ENCODE measurements around the gene DHCR24. TPM values are rescaled to one million over a fixed set of nuclear protein-coding genes. Genes with fewer than 3 reads are reported as not detected.

The DHCR24 gene
- total and polyA plus RNA-seq, 2 of the 13 experiments (the other 11 are each of a cell fraction or from before 2014, with no cell fraction given), result 374 to 448 TPM

DNA sequence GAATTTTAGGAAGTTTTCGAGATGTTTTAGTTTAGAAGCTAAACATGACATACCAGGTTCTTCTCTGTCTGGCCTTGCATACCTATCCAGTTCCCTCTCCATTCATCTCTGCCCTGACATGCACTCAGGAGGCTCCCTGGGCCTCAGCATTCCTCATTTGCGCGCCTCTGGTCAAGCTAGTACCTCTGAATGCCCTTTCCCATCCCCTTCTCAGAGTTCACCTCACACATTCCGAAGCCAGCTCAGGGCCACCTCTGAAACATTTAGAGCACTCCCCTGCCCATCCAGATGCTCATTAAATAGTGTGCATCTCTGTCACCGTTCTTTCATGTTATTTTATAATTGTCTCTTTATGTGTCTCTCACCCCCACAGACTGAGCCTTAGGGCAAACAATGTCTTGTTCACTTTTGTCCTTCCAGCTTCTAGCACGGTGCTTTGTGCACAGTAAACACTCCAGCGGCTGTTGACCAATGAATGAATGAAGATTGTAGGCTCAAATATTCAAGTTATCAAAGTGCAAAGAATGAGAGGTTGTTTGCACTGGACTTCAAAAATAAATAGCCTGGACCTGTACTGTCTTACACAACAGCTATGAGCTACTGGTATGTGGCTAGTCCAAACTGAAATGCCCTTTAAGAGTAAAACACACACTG lies 1.2 kb upstream of the DHCR24 start (continued):
- no peak for TF ChIP-seq ZNF562 (CRISPR knock-in tag; IDR thresholded peaks at IDR 0.05; ENCODE audit: borderline replicate concordance)
- TF ChIP-seq, protein P1, sequence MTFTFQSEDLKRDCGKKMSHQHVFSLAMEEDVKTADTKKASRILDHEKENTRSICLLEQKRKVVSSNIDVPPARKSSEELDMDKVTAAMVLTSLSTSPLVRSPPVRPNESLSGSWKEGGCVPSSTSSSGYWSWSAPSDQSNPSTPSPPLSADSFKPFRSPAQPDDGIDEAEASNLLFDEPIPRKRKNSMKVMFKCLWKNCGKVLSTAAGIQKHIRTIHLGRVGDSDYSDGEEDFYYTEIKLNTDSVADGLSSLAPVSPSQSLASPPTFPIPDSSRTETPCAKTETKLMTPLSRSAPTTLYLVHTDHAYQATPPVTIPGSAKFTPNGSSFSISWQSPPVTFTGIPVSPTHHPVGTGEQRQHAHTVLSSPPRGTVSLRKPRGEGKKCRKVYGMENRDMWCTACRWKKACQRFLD (CRISPR knock-in tag; IDR thresholded peaks at IDR 0.05; ENCODE audit: borderline replicate concordance), result no peak
- TF ChIP-seq ZNF530 (CRISPR knock-in tag; IDR thresholded peaks at IDR 0.05; ENCODE audit: low read depth), result no peak
- TF ChIP-seq HNRNPL (IDR thresholded peaks at IDR 0.05; ENCODE audit: low read depth, low read length), result no peak
- peak; percentile 56; the same call in 1 of the 2 replicates for TF ChIP-seq ZNF556 (CRISPR knock-in tag; IDR thresholded peaks at IDR 0.05; ENCODE audit: borderline replicate concordance)
- peak; percentile 90; the same call in 1 of the 2 replicates for TF ChIP-seq SMAD3 (CRISPR knock-in tag; IDR thresholded peaks at IDR 0.05)
- TF ChIP-seq ZNF775 (CRISPR knock-in tag; IDR thresholded peaks at IDR 0.05; ENCODE audit: borderline replicate concordance), result no peak
- TF ChIP-seq ZMYM3 (CRISPR knock-in tag; IDR thresholded peaks at IDR 0.05), result no peak; the same call in 1 of the 2 replicates
- no peak; the same call in 1 of the 2 replicates for TF ChIP-seq KDM5A (IDR thresholded peaks at IDR 0.05; ENCODE audit: borderline replicate concordance, low read length)
- TF ChIP-seq MEIS2 (CRISPR knock-in tag; IDR thresholded peaks at IDR 0.05), result peak; percentile 72
- peak; percentile 47; the same call in 1 of the 3 replicates for TF ChIP-seq MXI1 (IDR thresholded peaks at IDR 0.05; ENCODE audit: borderline replicate concordance, low read depth, low read length)
- peak; percentile 67 for TF ChIP-seq ZFP36L1 (CRISPR knock-in tag; IDR thresholded peaks at IDR 0.05)
- TF ChIP-seq CEBPB (IDR thresholded peaks at IDR 0.05; ENCODE audit: borderline replicate concordance, low read depth, low read length), result peak; percentile 77
- TF ChIP-seq SRSF1 (optimal IDR thresholded peaks at IDR 0.05; ENCODE audit: low read depth, low read length), result no peak
- no peak for TF ChIP-seq ZNF766 (CRISPR knock-in tag; IDR thresholded peaks at IDR 0.05; ENCODE audit: borderline replicate concordance)
- TF ChIP-seq GATAD1 (CRISPR knock-in tag; IDR thresholded peaks at IDR 0.05), result peak; percentile 69
- no peak for TF ChIP-seq FOXC1 (CRISPR knock-in tag; IDR thresholded peaks at IDR 0.05; ENCODE audit: borderline replicate concordance)
- TF ChIP-seq ZFP90 (CRISPR knock-in tag; IDR thresholded peaks at IDR 0.05; ENCODE audit: borderline replicate concordance), result peak; percentile 59; the same call in 1 of the 2 replicates
- TF ChIP-seq PHF21A (CRISPR knock-in tag; IDR thresholded peaks at IDR 0.05), result peak; percentile 95
- no peak for TF ChIP-seq ZNF44 (CRISPR knock-in tag; IDR thresholded peaks at IDR 0.05)
- TF ChIP-seq KLF6 (CRISPR knock-in tag; IDR thresholded peaks at IDR 0.05), result 0 out of 2 replicates have a peak, but pooled peaks have one; percentile 33
- 0 out of 2 replicates have a peak, but pooled peaks have one; percentile 39 for TF ChIP-seq ZMAT3 (CRISPR knock-in tag; conservative IDR thresholded peaks at IDR 0.05)
- no peak for TF ChIP-seq ZNF770 (CRISPR knock-in tag; IDR thresholded peaks at IDR 0.05)
- TF ChIP-seq NBN (conservative IDR thresholded peaks at IDR 0.05), result no peak
- TF ChIP-seq RXRB (CRISPR knock-in tag; IDR thresholded peaks at IDR 0.05; ENCODE audit: borderline replicate concordance), result peak; percentile 84
- peak; percentile 66; the same call in 1 of the 2 replicates for TF ChIP-seq ELF3 (CRISPR knock-in tag; IDR thresholded peaks at IDR 0.05)
- peak; percentile 23; the same call in 1 of the 2 replicates for TF ChIP-seq ESRRA (CRISPR knock-in tag; IDR thresholded peaks at IDR 0.05; ENCODE audit: low read depth)
- no peak for TF ChIP-seq ZNF326 (CRISPR knock-in tag; IDR thresholded peaks at IDR 0.05; ENCODE audit: borderline replicate concordance)
- TF ChIP-seq MAFG (CRISPR knock-in tag; IDR thresholded peaks at IDR 0.05), result no peak

Measured in HepG2 (cell line).